ENCODE data around the gene LIMCH1. TPM values are rescaled to one million over a fixed set of nuclear protein-coding genes. Genes with fewer than 3 reads are reported as not detected.
"Not testable (repeated sequence)": the region's sequence is repeated elsewhere in the genome, so short reads cannot be mapped to it uniquely, and the experiment has no call there.

LIMCH1 gene
- total RNA-seq, 1 donor from 2014 or later = 369 TPM

GRCh38 chr4:41728573-41728913 is 190.6 kb downstream of the LIMCH1 start:
- Histone ChIP-seq H3K4me3 (no peak overlapping the region), H3K36me3 (no peaks in the 10 kb centered on the region), H3K4me1 (no peaks in the 10 kb centered on the region), H3K9me3 (peaks cover 6% of the 10 kb centered on the region), H3K27me3 (peaks cover 11% of the 10 kb centered on the region), H3K27ac (no peak overlapping the region)
- DNase-seq = no peak
- intact Hi-C loops (cut with DNase I) = no loop called here
- TF ChIP-seq CTCF (IDR thresholded peaks at IDR 0.05) = no peak
- ATAC-seq = no peak

GRCh38 chr4:41731569-41732126 is 193.7 kb downstream of the LIMCH1 start:
- ATAC-seq = no peak

DNA sequence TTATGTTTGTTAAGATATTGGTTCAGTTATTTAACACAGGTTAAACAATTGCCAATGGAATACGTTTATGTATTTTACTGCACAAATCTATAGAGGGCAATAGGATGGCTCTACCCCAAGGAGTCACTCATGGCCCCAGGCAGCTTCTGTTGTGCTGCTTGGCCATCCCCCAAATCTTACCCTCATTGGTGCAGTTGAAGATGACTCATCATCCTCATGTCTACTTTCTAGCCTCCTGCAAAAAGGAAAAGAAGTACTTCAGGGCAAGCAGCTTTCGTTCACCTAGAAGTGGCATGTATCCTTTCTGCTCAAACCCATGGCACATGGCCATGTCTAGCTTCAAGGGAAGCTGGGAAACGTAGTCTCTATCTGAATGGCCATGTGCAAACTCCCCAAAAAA is 196.4 kb downstream of the LIMCH1 start:
- Histone ChIP-seq H3K4me3 (no peak overlapping the region), H3K27ac (no peak overlapping the region), H3K27me3 (no peaks in the 10 kb centered on the region), H3K9me3 (no peaks in the 10 kb centered on the region), H3K4me1 (no peaks in the 10 kb centered on the region), H3K36me3 (no peaks in the 10 kb centered on the region)
- no peak for ATAC-seq
- DNase-seq = no peak
- intact Hi-C loops (cut with DNase I) = no loop called here
- TF ChIP-seq CTCF (IDR thresholded peaks at IDR 0.05) = no peak

More at GRCh38 chr4:41731569-41732126, 193.7 kb downstream of the LIMCH1 start:
- peaks cover 11% of the 10 kb centered on the region for H3K27me3 ChIP-seq
- H3K9me3 ChIP-seq = no peaks in the 10 kb centered on the region
- no peaks in the 10 kb centered on the region for H3K4me1 ChIP-seq
- no peak overlapping the region for H3K27ac ChIP-seq
- no peak for TF ChIP-seq CTCF (IDR thresholded peaks at IDR 0.05)
- H3K4me3 ChIP-seq = no peak overlapping the region
- no peaks in the 10 kb centered on the region for H3K36me3 ChIP-seq
- no peak for DNase-seq
- intact Hi-C loops (cut with DNase I) = no loop called here

GRCh38 chr4:41737491-41737890 is 199.5 kb downstream of the LIMCH1 start:
- H3K9me3 ChIP-seq; intact Hi-C loops (cut with DNase I); H3K4me3 ChIP-seq; DNase-seq; ATAC-seq; H3K4me1 ChIP-seq; H3K27ac ChIP-seq; H3K36me3 ChIP-seq; H3K27me3 ChIP-seq: not testable (repeated sequence)

- no peak for TF ChIP-seq CTCF (IDR thresholded peaks at IDR 0.05)
- Histone ChIP-seq H3K36me3 (no peaks in the 10 kb centered on the region), H3K27me3 (peaks cover 42% of the 10 kb centered on the region), H3K4me1 (no peaks in the 10 kb centered on the region), H3K27ac (no peak overlapping the region), H3K4me3 (no peak overlapping the region), H3K9me3 (no peaks in the 10 kb centered on the region)
- no peak for DNase-seq
- ATAC-seq = no peak
- intact Hi-C loops (cut with DNase I) = no loop called here
Measured at GRCh38 chr4:41741354-41741753, 203.4 kb downstream of the LIMCH1 start.

DNA sequence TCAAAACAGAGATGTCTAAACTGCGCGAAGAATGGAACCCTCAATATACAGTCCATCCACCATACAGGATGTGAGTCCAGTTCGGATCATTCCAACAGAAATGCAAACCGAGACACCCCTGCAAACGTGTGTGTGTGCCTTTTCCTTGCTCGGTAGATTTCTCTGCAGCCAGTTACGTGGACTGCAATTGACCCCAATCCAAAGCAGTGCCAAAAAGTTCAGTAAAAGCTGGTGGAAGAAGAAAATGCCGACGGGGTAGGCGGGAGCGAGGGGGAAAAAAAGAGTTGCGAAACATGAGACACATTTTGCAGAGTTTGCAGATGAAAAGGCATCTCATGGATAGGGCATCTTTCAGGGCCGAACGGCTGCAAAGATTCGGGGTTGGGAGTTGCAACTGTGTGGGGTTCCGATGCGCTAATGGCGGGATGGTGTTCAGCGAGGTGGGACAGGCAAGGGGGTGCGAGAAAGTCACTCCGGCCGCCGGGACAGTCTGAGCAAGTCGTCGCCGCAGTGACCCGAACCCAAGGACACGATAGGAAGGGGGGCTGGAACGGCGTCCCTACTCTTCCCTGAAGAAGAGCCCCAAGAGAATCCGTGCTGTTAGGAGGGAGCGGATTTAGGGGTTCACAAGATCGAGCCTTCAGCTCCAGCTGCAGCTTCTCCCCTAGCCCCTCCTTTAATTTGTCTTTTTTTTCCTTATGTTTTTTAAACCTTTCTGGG is 206.8 kb downstream of the LIMCH1 start:
- Histone ChIP-seq H3K27me3 (peaks cover 75% of the 10 kb centered on the region), H3K9me3 (no peaks in the 10 kb centered on the region), H3K36me3 (no peaks in the 10 kb centered on the region), H3K27ac (no peak overlapping the region), H3K4me3 (no peak overlapping the region), H3K4me1 (no peaks in the 10 kb centered on the region)
- ATAC-seq (no peak), DNase-seq (no peak)
- no peak for TF ChIP-seq CTCF (IDR thresholded peaks at IDR 0.05)
- intact Hi-C loops (cut with DNase I) = no loop called here

All from upper lobe of right lung (tissue), 1 donor.